HG02759 (cell line): ENCODE data around the gene FXYD4.
"Not testable (repeated sequence)": the region's sequence is repeated elsewhere in the genome, so short reads cannot be mapped to it uniquely, and the experiment has no call there.

Source experiments
- ATAC-seq: cut with Tn5 transposase; IDR thresholded peaks from one replicate; pipeline ENCODE4 v1.9.1; 2021; ENCODE audit warnings: mild to moderate bottlenecking, moderate library complexity; ENCODE audit not compliant: unreplicated experiment

The FXYD4 gene

DNA sequence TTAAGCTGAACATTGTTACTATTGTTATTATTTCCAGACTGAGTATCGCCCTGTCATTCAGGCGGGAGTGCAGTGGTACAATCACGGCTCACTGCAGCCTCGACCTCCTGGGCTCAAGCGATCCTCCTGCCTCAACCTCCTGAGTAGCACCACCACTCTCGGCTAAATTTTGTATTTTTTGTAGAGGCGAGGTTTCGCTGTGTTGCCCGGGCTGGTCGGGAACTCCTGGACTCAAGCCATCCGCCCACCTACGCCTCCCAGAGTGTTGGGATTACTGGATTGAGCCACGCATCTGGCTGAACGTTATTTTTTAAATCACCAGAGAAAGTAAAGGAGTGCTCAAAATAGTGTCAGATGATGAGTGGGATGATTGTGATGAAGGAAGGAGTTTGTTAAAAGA, 38.9 kb downstream of the FXYD4 start:
- no peak for ATAC-seq

- ATAC-seq, result no peak
Measured at GRCh38 chr10:43411536-43411935, 40.1 kb downstream of the FXYD4 start.

GRCh38 chr10:43415544-43415943, 44.1 kb downstream of the FXYD4 start:
- no peak for ATAC-seq

DNA sequence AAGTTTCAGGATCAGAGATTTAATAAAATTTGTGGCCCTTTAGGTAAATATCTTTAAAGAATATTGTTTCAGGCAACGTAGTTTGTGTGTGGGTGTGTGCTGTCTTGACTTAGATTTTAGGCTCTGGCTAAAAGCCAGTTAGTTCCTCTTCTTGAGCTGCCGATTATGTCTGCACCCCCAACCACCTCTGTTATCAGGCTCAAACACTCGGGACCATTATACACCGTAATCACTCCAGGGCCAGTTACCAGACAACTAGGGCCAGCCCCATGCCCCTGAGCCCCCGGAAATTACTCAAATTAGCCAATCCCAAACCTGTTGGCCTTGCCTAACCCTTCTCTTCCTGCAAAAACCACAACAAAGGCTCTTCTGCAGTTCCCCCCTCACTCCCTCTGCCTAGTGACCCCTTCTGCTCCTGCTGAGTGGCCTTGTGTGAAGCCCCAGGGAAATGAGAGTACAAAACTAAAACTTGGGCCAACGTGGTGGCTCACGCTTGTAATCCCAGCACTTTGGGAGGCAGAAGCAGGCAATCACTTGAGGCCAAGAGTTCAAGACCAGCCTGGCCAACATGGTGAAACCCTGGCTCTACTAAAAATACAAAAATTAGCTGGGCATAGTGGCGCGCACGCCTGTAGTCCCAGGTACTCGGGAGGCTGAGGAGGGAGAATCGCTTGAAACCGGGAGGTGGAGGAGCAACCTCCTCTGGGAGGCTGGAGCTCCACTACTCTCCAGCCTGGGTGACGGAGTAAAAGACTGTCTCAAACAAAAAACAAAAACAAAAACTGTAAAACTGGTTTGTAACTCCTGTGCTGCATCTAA, 46.7 kb downstream of the FXYD4 start:
- ATAC-seq, result peak; percentile 25

GRCh38 chr10:43419997-43420368, 48.5 kb downstream of the FXYD4 start:
- peak; percentile 19 for ATAC-seq

GRCh38 chr10:43420369-43421200, 49.1 kb downstream of the FXYD4 start:
- ATAC-seq, result peak; percentile 88

DNA sequence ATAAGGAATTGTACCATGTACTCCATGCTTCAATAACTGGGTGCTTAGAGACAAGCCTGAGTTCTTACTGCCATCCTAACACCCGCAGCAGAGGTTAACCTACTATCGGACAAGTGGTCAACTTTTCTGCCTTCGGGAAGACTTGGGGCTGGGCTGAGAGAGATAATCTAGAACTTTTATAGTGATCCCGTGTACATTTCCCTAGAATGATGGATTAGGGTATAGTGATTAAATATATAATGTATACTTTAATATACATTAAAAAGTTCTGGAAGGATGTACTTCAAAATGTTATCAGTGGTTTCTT, 49.7 kb downstream of the FXYD4 start:
- ATAC-seq, result no peak

DNA sequence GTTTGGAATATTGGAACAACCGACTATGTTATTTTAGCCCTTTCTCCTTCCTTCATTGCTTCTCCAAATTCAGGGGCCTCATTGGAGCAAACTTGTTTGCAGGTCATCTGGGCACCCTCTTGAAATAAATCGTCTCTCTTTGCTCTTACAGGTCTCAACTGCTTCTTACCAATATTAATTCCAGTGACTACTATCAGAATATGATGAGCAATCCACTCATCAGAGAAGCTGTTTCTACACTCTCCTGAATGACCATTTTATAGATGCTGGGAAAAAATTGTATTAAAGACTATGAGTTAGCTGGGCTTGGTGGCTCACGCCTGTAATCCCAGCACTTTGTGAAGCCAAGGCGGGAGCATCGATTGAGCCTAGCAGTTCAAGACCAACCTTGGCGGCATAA, 50.1 kb downstream of the FXYD4 start:
- no peak for ATAC-seq

- ATAC-seq, result not testable (repeated sequence)
Measured at GRCh38 chr10:43421944-43422343, 50.5 kb downstream of the FXYD4 start.

GRCh38 chr10:43424416-43424815, 53.0 kb downstream of the FXYD4 start:
- ATAC-seq, result no peak
